ENCODE data around the gene DGKG. TPM values are rescaled to one million over a fixed set of nuclear protein-coding genes. Genes with fewer than 3 reads are reported as not detected.

The DGKG gene
- polyA plus RNA-seq, 2 of the 4 experiments (the other 2 are of a cell fraction) = 11.5 to 13.3 TPM

- Histone ChIP-seq H3K4me1 (no peaks in the 10 kb centered on the region), H3K4me2 (no peak overlapping the region), H3K27ac (no peak overlapping the region), H3K4me3 (no peak overlapping the region), H3K9me3 (no peaks in the 10 kb centered on the region)
- CTCF ChIA-PET = interaction anchor here (0.7 kb wide), 1 partner anchor 21 kb away, joined by 3 read pairs; no protein-coding TSS in a partner anchor
- POLR2A ChIA-PET = no interaction called here
- TF ChIP-seq MAFK (IDR thresholded peaks at IDR 0.05; ENCODE audit: partially characterized antibody) (no peak), CEBPB (IDR thresholded peaks at IDR 0.05) (no peak), EP300 (IDR thresholded peaks at IDR 0.05) (no peak), POLR2AphosphoS2 (conservative IDR thresholded peaks at IDR 0.05; ENCODE audit: low read length) (no peak), GATA3 (IDR thresholded peaks at IDR 0.05; ENCODE audit: borderline replicate concordance) (no peak), RAD21 (conservative IDR thresholded peaks at IDR 0.05 in 1 of 2, IDR thresholded peaks at IDR 0.05 in 1 of 2) (no peak), KDM1A (IDR thresholded peaks at IDR 0.05; ENCODE audit: low read depth) (no peak), HEYL (CRISPR knock-in tag; IDR thresholded peaks at IDR 0.05) (no peak), KDM5A (IDR thresholded peaks at IDR 0.05) (no peak), POLR2A (IDR thresholded peaks at IDR 0.05; ENCODE audit: low read length) (no peak), CBX2 (IDR thresholded peaks at IDR 0.05; ENCODE audit: borderline replicate concordance, low read depth) (no peak), NPAS2 (CRISPR knock-in tag; IDR thresholded peaks at IDR 0.05; ENCODE audit: borderline replicate concordance) (no peak)
- TF ChIP-seq, protein P1, sequence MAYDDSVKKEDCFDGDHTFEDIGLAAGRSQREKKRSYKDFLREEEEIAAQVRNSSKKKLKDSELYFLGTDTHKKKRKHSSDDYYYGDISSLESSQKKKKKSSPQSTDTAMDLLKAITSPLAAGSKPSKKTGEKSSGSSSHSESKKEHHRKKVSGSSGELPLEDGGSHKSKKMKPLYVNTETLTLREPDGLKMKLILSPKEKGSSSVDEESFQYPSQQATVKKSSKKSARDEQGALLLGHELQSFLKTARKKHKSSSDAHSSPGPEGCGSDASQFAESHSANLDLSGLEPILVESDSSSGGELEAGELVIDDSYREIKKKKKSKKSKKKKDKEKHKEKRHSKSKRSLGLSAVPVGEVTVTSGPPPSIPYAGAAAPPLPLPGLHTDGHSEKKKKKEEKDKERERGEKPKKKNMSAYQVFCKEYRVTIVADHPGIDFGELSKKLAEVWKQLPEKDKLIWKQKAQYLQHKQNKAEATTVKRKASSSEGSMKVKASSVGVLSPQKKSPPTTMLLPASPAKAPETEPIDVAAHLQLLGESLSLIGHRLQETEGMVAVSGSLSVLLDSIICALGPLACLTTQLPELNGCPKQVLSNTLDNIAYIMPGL (CRISPR knock-in tag; IDR thresholded peaks at IDR 0.05; ENCODE audit: borderline replicate concordance) = no peak
- DNase-seq (ENCODE audit: low read depth in 1 of 2, low spot score in 1 of 2) (no peak), ATAC-seq (no peak), FAIRE-seq (no peak)
- 96% methylated on average over 7 of the region's 7 CpGs for WGBS (ENCODE audit: missing lambda C conversion rate)
Observed at GRCh38 chr3:186127463-186127862, 234.6 kb downstream of the DGKG start.

- CTCF ChIA-PET = no interaction called here
Observed at GRCh38 chr3:186125118-186125517, 236.9 kb downstream of the DGKG start.

DNA sequence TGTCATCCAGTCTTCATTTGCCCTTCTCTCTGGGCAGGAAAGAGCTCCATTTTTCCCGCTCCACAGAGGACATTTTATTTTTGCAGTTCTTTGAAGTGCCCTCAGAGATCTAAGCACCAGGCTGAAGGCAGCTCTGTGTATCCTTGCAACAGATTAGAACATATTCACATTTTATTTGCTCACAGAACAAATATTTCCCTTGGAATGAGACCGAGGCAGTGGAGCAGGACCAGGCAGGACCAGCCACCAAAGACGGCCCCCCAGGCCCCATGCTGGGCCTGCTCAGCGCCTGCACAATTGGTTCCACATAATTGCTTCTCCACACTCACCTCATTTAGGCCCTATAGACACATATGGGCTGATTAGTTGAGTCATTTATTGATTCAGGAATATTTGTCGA, 237.4 kb downstream of the DGKG start:
- ChIA-PET POLR2A (no interaction called here), CTCF (no interaction called here)
- 69% methylated on average over 5 of the region's 5 CpGs for WGBS (ENCODE audit: missing lambda C conversion rate)
- no peak overlapping the region for H3K4me2 ChIP-seq
- no peaks in the 10 kb centered on the region for H3K9me3 ChIP-seq
- no peaks in the 10 kb centered on the region for H3K4me1 ChIP-seq
- H3K27ac ChIP-seq = no peak overlapping the region
- TF ChIP-seq SREBF2 (IDR thresholded peaks at IDR 0.05) (no peak), RFX5 (IDR thresholded peaks at IDR 0.05) (no peak), BHLHE40 (IDR thresholded peaks at IDR 0.05; ENCODE audit: low read depth, low read length) (no peak)
- TF ChIP-seq, protein P2, sequence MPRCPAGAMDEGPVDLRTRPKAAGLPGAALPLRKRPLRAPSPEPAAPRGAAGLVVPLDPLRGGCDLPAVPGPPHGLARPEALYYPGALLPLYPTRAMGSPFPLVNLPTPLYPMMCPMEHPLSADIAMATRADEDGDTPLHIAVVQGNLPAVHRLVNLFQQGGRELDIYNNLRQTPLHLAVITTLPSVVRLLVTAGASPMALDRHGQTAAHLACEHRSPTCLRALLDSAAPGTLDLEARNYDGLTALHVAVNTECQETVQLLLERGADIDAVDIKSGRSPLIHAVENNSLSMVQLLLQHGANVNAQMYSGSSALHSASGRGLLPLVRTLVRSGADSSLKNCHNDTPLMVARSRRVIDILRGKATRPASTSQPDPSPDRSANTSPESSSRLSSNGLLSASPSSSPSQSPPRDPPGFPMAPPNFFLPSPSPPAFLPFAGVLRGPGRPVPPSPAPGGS (IDR thresholded peaks at IDR 0.05) = no peak
- TF ChIP-seq, protein P3, sequence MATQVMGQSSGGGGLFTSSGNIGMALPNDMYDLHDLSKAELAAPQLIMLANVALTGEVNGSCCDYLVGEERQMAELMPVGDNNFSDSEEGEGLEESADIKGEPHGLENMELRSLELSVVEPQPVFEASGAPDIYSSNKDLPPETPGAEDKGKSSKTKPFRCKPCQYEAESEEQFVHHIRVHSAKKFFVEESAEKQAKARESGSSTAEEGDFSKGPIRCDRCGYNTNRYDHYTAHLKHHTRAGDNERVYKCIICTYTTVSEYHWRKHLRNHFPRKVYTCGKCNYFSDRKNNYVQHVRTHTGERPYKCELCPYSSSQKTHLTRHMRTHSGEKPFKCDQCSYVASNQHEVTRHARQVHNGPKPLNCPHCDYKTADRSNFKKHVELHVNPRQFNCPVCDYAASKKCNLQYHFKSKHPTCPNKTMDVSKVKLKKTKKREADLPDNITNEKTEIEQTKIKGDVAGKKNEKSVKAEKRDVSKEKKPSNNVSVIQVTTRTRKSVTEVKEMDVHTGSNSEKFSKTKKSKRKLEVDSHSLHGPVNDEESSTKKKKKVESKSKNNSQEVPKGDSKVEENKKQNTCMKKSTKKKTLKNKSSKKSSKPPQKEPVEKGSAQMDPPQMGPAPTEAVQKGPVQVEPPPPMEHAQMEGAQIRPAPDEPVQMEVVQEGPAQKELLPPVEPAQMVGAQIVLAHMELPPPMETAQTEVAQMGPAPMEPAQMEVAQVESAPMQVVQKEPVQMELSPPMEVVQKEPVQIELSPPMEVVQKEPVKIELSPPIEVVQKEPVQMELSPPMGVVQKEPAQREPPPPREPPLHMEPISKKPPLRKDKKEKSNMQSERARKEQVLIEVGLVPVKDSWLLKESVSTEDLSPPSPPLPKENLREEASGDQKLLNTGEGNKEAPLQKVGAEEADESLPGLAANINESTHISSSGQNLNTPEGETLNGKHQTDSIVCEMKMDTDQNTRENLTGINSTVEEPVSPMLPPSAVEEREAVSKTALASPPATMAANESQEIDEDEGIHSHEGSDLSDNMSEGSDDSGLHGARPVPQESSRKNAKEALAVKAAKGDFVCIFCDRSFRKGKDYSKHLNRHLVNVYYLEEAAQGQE (IDR thresholded peaks at IDR 0.05) = no peak
- no peak for DNase-seq (ENCODE audit: low read depth in 1 of 2, low spot score in 1 of 2)
- no peak for FAIRE-seq
- ATAC-seq = no peak
- H3K4me3 ChIP-seq = no peak overlapping the region

More at GRCh38 chr3:186125118-186125517, 236.9 kb downstream of the DGKG start:
- POLR2A ChIA-PET = no interaction called here
- ATAC-seq = no peak
- WGBS (ENCODE audit: missing lambda C conversion rate) = 84% methylated on average over 2 of the region's 2 CpGs
- no peak for FAIRE-seq
- Histone ChIP-seq H3K4me1 (no peaks in the 10 kb centered on the region), H3K9me3 (no peaks in the 10 kb centered on the region), H3K27ac (no peak overlapping the region), H3K4me3 (no peak overlapping the region), H3K4me2 (no peak overlapping the region)
- DNase-seq (ENCODE audit: low read depth in 1 of 2, low spot score in 1 of 2) = no peak
- TF ChIP-seq ELK1 (IDR thresholded peaks at IDR 0.05; ENCODE audit: low read depth, low read length) (no peak), NPAS2 (CRISPR knock-in tag; IDR thresholded peaks at IDR 0.05; ENCODE audit: borderline replicate concordance) (no peak), MAFK (IDR thresholded peaks at IDR 0.05; ENCODE audit: partially characterized antibody) (no peak)

Measured in A549 (cell line).